SH-SY5Y (cell line): ENCODE measurements around the gene MAST4.

Experiments
- GATA2 ChIP-seq: IDR thresholded peaks from 2 replicates; pipeline ENCODE4 v1.6.1; 2011; ENCODE audit warnings: mild to moderate bottlenecking, low read depth, low read length
- GATA3 ChIP-seq: IDR thresholded peaks from 2 replicates; pipeline ENCODE4 v1.6.1; 2011; ENCODE audit warnings: low read depth, mild to moderate bottlenecking, low read length, moderate library complexity

- TF ChIP-seq GATA2 (no peak), GATA3 (no peak)
Measured at GRCh38 chr5:66810151-66810550, 214.0 kb downstream of the MAST4 start.
